A673 (cell line): ENCODE measurements around the gene NDUFS7. TPM values are rescaled to one million over a fixed set of nuclear protein-coding genes. Genes with fewer than 3 reads are reported as not detected.

Experiments used
- BruUV-seq: library from RNA; stranded (reverse); fragments of 400-500 nt; replicated peaks from 2 replicates; lab custom pipeline; 2021; lab: Mats Ljungman, UMichigan
- CTCF ChIA-PET: fragments of 300-600 bp; sonication (Branson Sonifier 250); formaldehyde crosslinking; loops from one replicate; lab custom pipeline; 2022; ENCODE audit warnings: antibody characterized with exemption; lab: Charles Lee
- POLR2A ChIA-PET: fragments of 300-600 bp; sonication (Branson Sonifier 250); formaldehyde crosslinking; loops from one replicate; lab custom pipeline; 2022; ENCODE audit warnings: antibody characterized with exemption; ENCODE audit not compliant: low non-redundant PET; lab: Charles Lee
- DNase-seq: peaks from one replicate; pipeline ENCODE4 v3.0.0-alpha.2; 2015; ENCODE audit warnings: low spot score
- H3K27ac ChIP-seq: fragments of 200-600 bp; sonication (generic); 2 replicates; pipeline ENCODE4 v1.5.1; 2016; ENCODE audit warnings: mixed run types, low read depth, mild to moderate bottlenecking, mixed read lengths, antibody characterized with exemption, low read length; ENCODE audit not compliant: poor library complexity, severe bottlenecking
- H3K27me3 ChIP-seq: fragments of 200-600 bp; sonication (generic); replicated peaks from 2 replicates; pipeline ENCODE4 v1.6.1; 2017; ENCODE audit warnings: mixed run types, low read depth, mild to moderate bottlenecking, mixed read lengths, antibody characterized with exemption, low read length; ENCODE audit not compliant: insufficient read depth, poor library complexity
- H3K36me3 ChIP-seq: fragments of 200-600 bp; sonication (generic); 2 replicates; pipeline ENCODE4 v1.6.1; 2016; ENCODE audit warnings: mixed run types, mild to moderate bottlenecking, mixed read lengths, antibody characterized with exemption, low read length; ENCODE audit not compliant: insufficient read depth, poor library complexity, severe bottlenecking
- H3K4me1 ChIP-seq: fragments of 200-600 bp; sonication (generic); 2 replicates; pipeline ENCODE4 v1.6.1; 2017; ENCODE audit warnings: mixed run types, mild to moderate bottlenecking, mixed read lengths, antibody characterized with exemption, low read length; ENCODE audit not compliant: insufficient read depth, poor library complexity, severe bottlenecking
- H3K4me3 ChIP-seq: fragments of 200-600 bp; sonication (generic); 2 replicates; pipeline ENCODE4 v1.5.1; 2016; ENCODE audit warnings: low read depth, mixed run types, mild to moderate bottlenecking, mixed read lengths, low read length; ENCODE audit not compliant: poor library complexity, severe bottlenecking
- H3K9me3 ChIP-seq: fragments of 200-600 bp; sonication (generic); 2 replicates; pipeline ENCODE4 v1.6.1; 2016; ENCODE audit warnings: mixed run types, low read depth, mild to moderate bottlenecking, mixed read lengths, antibody characterized with exemption, low read length; ENCODE audit not compliant: poor library complexity, severe bottlenecking
- EZH2 ChIP-seq: fragments of 200-600 bp; sonication (generic); IDR thresholded peaks from 2 replicates; pipeline ENCODE4 v1.6.1; 2017; ENCODE audit warnings: borderline replicate concordance, low read depth, mild to moderate bottlenecking, mixed read lengths, antibody characterized with exemption, low read length; ENCODE audit not compliant: poor library complexity, severe bottlenecking
- intact Hi-C: fragments of 100-400 bp; cut with micrococcal nuclease; formaldehyde crosslinking; loops from one replicate; pipeline ENCODE4 v1.10.0; 2022; ENCODE audit not compliant: unreplicated experiment
- total RNA-seq: library from RNA; stranded (reverse); gene quantifications from 2 replicates; pipeline ENCODE4 v1.2.3, GENCODE V29; 2021
- TF ChIP-seq, protein P1 (sequence below): fragments of 300-800, 200-600 bp; sonication (generic); conservative IDR thresholded peaks from 2 replicates; pipeline ENCODE4 v1.5.1; 2017; ENCODE audit warnings: low read depth, mild to moderate bottlenecking, antibody characterized with exemption, low read length, moderate library complexity, mixed read lengths

NDUFS7 gene
- total RNA-seq, 1 experiment from 2014 or later: 101 TPM

DNA sequence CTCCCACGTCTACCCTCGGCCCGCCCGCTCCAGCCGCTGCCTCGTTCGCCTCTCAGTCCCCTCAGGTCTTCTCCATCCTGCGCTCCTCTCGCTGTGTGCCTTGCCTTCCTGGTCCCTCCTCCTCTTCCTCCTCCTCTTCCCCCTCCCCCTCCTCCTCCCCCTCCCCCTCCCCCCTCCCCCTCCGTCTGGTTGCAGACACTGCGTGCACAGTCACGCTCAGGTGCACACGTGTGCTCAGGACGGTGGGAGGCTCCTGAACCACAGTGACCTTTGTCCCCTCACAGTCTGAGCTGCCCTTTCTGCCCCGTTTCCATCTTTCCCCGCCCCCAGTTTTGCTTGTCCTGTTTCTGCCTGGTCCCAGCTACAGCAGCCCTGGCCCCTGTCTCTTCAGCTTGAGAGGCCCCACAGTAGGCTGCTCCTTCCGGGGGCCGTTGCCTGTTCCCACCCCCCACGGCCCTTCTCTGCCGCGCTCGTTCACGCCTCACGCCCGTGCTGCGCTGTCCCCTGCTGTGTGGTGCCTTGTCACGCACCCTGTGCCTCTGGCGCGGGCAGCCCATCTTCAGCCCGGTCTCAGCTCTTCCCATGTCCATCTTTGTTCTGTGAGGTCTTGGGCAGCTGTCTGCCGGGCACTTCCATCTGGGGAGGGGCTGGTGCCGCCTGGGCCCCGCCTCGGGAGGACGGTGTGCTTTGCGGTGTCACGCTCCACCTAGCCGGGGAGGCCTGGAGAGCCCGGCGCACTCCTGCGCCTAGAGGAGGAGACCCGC is 40.7 kb downstream of the NDUFS7 start:
- TF ChIP-seq, protein P1, sequence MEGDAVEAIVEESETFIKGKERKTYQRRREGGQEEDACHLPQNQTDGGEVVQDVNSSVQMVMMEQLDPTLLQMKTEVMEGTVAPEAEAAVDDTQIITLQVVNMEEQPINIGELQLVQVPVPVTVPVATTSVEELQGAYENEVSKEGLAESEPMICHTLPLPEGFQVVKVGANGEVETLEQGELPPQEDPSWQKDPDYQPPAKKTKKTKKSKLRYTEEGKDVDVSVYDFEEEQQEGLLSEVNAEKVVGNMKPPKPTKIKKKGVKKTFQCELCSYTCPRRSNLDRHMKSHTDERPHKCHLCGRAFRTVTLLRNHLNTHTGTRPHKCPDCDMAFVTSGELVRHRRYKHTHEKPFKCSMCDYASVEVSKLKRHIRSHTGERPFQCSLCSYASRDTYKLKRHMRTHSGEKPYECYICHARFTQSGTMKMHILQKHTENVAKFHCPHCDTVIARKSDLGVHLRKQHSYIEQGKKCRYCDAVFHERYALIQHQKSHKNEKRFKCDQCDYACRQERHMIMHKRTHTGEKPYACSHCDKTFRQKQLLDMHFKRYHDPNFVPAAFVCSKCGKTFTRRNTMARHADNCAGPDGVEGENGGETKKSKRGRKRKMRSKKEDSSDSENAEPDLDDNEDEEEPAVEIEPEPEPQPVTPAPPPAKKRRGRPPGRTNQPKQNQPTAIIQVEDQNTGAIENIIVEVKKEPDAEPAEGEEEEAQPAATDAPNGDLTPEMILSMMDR: no peak
- TF ChIP-seq EZH2: no peak
- Histone ChIP-seq H3K27me3 (no peaks in the 10 kb centered on the region), H3K9me3 (no peaks in the 10 kb centered on the region), H3K4me3 (no peak overlapping the region), H3K27ac (no peak overlapping the region), H3K4me1 (no peaks in the 10 kb centered on the region), H3K36me3 (peaks cover 96% of the 10 kb centered on the region)
- ChIA-PET CTCF (no interaction called here), POLR2A (no interaction called here)
- BruUV-seq: no TSS peak
- intact Hi-C loops: no loop called here
- no peak for DNase-seq

DNA sequence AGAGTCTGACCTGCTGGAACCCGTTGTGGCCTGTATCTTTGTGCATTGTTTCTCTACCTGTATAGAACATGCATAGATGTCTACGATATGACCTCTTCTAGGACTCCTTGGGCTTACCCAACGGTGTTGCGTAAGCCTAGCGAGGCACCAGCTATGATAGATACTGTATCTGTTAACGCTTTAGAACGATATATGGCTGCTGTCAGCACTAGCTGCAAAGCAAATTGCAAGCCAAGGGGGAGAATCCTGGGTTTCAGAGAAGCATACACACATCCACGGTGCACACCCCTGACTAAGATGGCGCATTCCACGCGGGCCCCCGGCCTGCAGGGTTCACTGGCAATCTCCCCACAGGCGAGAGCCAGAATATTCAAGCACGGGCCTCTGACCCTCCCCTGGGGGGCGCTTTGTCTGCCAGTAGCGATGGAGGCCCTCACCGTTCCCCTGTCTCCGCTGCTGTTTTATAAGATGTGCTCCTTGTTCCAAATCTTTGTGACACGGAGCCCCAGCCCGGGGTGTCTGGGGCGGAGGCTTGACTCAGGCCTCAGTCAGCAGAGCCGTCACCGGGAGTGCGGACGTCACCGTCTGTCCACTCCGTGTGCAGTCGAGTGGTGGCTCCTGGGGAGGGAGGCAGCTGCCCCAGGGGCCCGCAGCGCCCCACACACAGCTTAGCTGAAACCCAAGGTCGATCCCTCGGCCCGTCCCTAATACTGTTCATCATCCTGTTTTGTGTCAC is 41.6 kb downstream of the NDUFS7 start:
- CTCF ChIA-PET: no interaction called here
- no peak for DNase-seq
- H3K4me3 ChIP-seq: no peak overlapping the region
- TF ChIP-seq, protein P1: no peak
- TF ChIP-seq EZH2: no peak
- no peaks in the 10 kb centered on the region for H3K27me3 ChIP-seq
- H3K9me3 ChIP-seq: no peaks in the 10 kb centered on the region
- POLR2A ChIA-PET: no interaction called here
- intact Hi-C loops: no loop called here
- H3K27ac ChIP-seq: no peak overlapping the region
- no peaks in the 10 kb centered on the region for H3K4me1 ChIP-seq
- peaks cover 98% of the 10 kb centered on the region for H3K36me3 ChIP-seq
- no TSS peak for BruUV-seq

DNA sequence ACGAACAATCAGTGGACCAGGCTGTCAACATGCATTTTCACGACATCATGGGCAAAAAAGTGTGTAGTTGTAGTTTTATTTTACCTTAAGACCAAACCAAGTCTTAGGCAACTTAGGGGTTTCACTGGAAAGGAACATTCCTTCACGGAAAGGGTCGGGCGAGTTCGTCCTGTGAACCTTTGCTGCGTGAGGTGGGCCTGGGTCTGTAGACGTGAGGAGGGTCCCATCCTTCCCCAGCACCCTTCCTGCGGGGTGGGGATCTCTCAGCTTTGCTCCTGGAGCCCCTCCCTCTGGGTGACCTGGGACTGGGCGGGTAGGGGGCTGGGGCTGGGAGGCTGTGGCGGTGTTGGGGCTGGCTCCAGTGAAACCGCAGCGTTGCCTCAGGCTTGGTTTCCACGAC is 42.2 kb downstream of the NDUFS7 start:
- no peak for DNase-seq
- no TSS peak for BruUV-seq
- no peak for TF ChIP-seq EZH2
- TF ChIP-seq, protein P1: no peak
- Histone ChIP-seq H3K4me3 (no peak overlapping the region), H3K27ac (no peak overlapping the region), H3K9me3 (no peaks in the 10 kb centered on the region), H3K36me3 (peaks cover 94% of the 10 kb centered on the region), H3K4me1 (no peaks in the 10 kb centered on the region), H3K27me3 (no peaks in the 10 kb centered on the region)
- CTCF ChIA-PET: no interaction called here
- intact Hi-C loops: no loop called here
- POLR2A ChIA-PET: no interaction called here
